HUES64 (cell line): ENCODE measurements around the gene POU2F2.
"Not testable (repeated sequence)": the region's sequence is repeated elsewhere in the genome, so short reads cannot be mapped to it uniquely, and the experiment has no call there.

Experiments
- H3K27ac ChIP-seq: 2 replicates; pipeline ENCODE4 v1.7.0; 2013; ENCODE audit warnings: low read depth, low read length, inconsistent platforms
- H3K27me3 ChIP-seq: 2 replicates; pipeline ENCODE4 v1.6.1; 2013; ENCODE audit warnings: mild to moderate bottlenecking, low read length; ENCODE audit not compliant: insufficient read depth
- H3K36me3 ChIP-seq: 2 replicates; pipeline ENCODE4 v1.6.1; 2013; ENCODE audit warnings: mild to moderate bottlenecking, low read length; ENCODE audit not compliant: insufficient read depth
- H3K4me1 ChIP-seq: 2 replicates; pipeline ENCODE4 v1.6.1; 2013; ENCODE audit warnings: mild to moderate bottlenecking, low read length, moderate library complexity; ENCODE audit not compliant: insufficient read depth
- H3K4me3 ChIP-seq: 2 replicates; pipeline ENCODE4 v1.5.1; 2013; ENCODE audit warnings: mild to moderate bottlenecking, low read length, moderate library complexity
- H3K9ac ChIP-seq: 2 replicates; pipeline ENCODE4 v1.6.1; 2013; ENCODE audit warnings: mild to moderate bottlenecking, low read depth, low read length
- H3K9me3 ChIP-seq: 2 replicates; pipeline ENCODE4 v1.6.1; 2013; ENCODE audit warnings: low read depth, low read length; ENCODE audit not compliant: insufficient read depth
- WGBS: fragments of 150-250, 120-280 bp; methylation state at CpG from one replicate; pipeline ENCODE4 v1.1.7; 2013; ENCODE audit warnings: missing lambda C conversion rate; 5-methylcytosine and 5-hydroxymethylcytosine counted together

The POU2F2 gene

GRCh38 chr19:42051166-42052115, 80.8 kb downstream of the POU2F2 start:
- Histone ChIP-seq H3K9ac (no peak overlapping the region), H3K4me3 (no peak overlapping the region), H3K36me3 (peaks cover 66% of the 10 kb centered on the region), H3K9me3 (no peaks in the 10 kb centered on the region), H3K27ac (no peak overlapping the region), H3K27me3 (no peaks in the 10 kb centered on the region), H3K4me1 (no peaks in the 10 kb centered on the region)
- 93% methylated on average over 14 of the region's 14 CpGs for WGBS

- no peaks in the 10 kb centered on the region for H3K27me3 ChIP-seq
- H3K4me1 ChIP-seq, result no peaks in the 10 kb centered on the region
- H3K9ac ChIP-seq, result no peak overlapping the region
- WGBS, result 96% methylated on average over 4 of the region's 4 CpGs
- no peaks in the 10 kb centered on the region for H3K9me3 ChIP-seq
- no peak overlapping the region for H3K4me3 ChIP-seq
- H3K36me3 ChIP-seq, result peaks cover 65% of the 10 kb centered on the region
- H3K27ac ChIP-seq, result no peak overlapping the region
Observed at GRCh38 chr19:42048992-42049391, 83.3 kb downstream of the POU2F2 start.

- H3K4me1 ChIP-seq, result no peaks in the 10 kb centered on the region
- no peaks in the 10 kb centered on the region for H3K9me3 ChIP-seq
- no peak overlapping the region for H3K9ac ChIP-seq
- H3K4me3 ChIP-seq, result no peak overlapping the region
- no peak overlapping the region for H3K27ac ChIP-seq
- no peaks in the 10 kb centered on the region for H3K27me3 ChIP-seq
- 93% methylated on average over 7 of the region's 7 CpGs for WGBS
- peaks cover 68% of the 10 kb centered on the region for H3K36me3 ChIP-seq
Observed at GRCh38 chr19:42045575-42045974, 86.7 kb downstream of the POU2F2 start.

- 95% methylated on average over 30 of the region's 30 CpGs for WGBS
- Histone ChIP-seq H3K9ac (no peak overlapping the region), H3K27ac (no peak overlapping the region), H3K36me3 (peaks cover 80% of the 10 kb centered on the region), H3K4me3 (no peak overlapping the region), H3K9me3 (no peaks in the 10 kb centered on the region), H3K4me1 (no peaks in the 10 kb centered on the region), H3K27me3 (no peaks in the 10 kb centered on the region)
Observed at GRCh38 chr19:42042455-42043170, 89.6 kb downstream of the POU2F2 start.

GRCh38 chr19:42040491-42040890, 91.8 kb downstream of the POU2F2 start:
- 97% methylated on average over 9 of the region's 9 CpGs for WGBS
- H3K4me3 ChIP-seq, H3K9ac ChIP-seq, H3K4me1 ChIP-seq, H3K27ac ChIP-seq, H3K27me3 ChIP-seq, H3K9me3 ChIP-seq: not testable (repeated sequence)
- H3K36me3 ChIP-seq, result peaks cover 78% of the 10 kb centered on the region

- Histone ChIP-seq H3K27me3 (no peaks in the 10 kb centered on the region), H3K4me3 (no peak overlapping the region), H3K36me3 (peaks cover 74% of the 10 kb centered on the region), H3K9ac (no peak overlapping the region), H3K4me1 (no peaks in the 10 kb centered on the region), H3K27ac (no peak overlapping the region), H3K9me3 (no peaks in the 10 kb centered on the region)
Observed at GRCh38 chr19:42040031-42040430, 92.2 kb downstream of the POU2F2 start.

GRCh38 chr19:42038666-42039065, 93.6 kb downstream of the POU2F2 start:
- Histone ChIP-seq H3K27me3 (no peaks in the 10 kb centered on the region), H3K36me3 (peaks cover 62% of the 10 kb centered on the region), H3K4me1 (no peaks in the 10 kb centered on the region), H3K9me3 (no peaks in the 10 kb centered on the region), H3K9ac (no peak overlapping the region), H3K4me3 (no peak overlapping the region), H3K27ac (no peak overlapping the region)
- 94% methylated on average over 6 of the region's 6 CpGs for WGBS

- no peaks in the 10 kb centered on the region for H3K27me3 ChIP-seq
- peaks cover 2% of the 10 kb centered on the region; the same call in 1 of the 2 replicates for H3K4me1 ChIP-seq
- H3K36me3 ChIP-seq, result peaks cover 53% of the 10 kb centered on the region
- no peak overlapping the region for H3K4me3 ChIP-seq
- H3K27ac ChIP-seq, result no peak overlapping the region
- no peak overlapping the region for H3K9ac ChIP-seq
- H3K9me3 ChIP-seq, result no peaks in the 10 kb centered on the region
- 92% methylated on average over 5 of the region's 5 CpGs for WGBS
Observed at GRCh38 chr19:42037649-42038048, 94.6 kb downstream of the POU2F2 start.
